ENCODE measurements around the gene MAP2. TPM values are rescaled to one million over a fixed set of nuclear protein-coding genes. Genes with fewer than 3 reads are reported as not detected.

Gene MAP2
- total and polyA plus RNA-seq, 2 of the 8 experiments (the other 6 are each of a cell fraction or from before 2014, with no cell fraction given), result 5.9 to 9.4 TPM

DNA sequence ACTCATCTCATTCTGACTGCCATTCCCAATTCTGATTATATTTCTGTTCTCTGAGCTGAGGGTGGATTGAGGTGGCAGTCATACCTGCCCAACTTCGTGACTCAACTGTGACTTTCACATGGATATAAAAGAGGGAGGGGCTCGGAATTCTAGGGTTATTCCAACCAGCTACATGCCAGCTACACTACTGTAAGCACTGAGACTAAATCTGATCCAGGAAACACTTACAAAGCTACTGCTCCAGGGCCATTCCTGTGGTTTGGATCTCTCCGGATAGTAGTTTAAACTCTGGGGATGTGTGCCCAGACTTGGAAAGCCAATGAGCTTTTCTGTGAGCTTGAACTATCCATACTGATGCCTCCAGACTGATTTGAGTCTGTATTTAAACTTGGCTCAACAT lies 7.9 kb downstream of the MAP2 start (continued):
- TF ChIP-seq RFX5 (IDR thresholded peaks at IDR 0.05; ENCODE audit: borderline replicate concordance, low read depth, low read length) (no peak), MAFK (IDR thresholded peaks at IDR 0.05; ENCODE audit: low read depth, low read length) (no peak), POU5F1 (IDR thresholded peaks at IDR 0.05; ENCODE audit: low read depth, low read length) (no peak)

Measured in H1 (cell line).